GM23338 (cell line): ENCODE data around the gene RAB39A. TPM values are rescaled to one million over a fixed set of nuclear protein-coding genes. Genes with fewer than 3 reads are reported as not detected.

Experiments used
- ATAC-seq: fragments of 200-7000 bp; cut with Tn5 transposase; 3 replicates; pipeline ENCODE4 v1.9.1; 2020
- DNase-seq: peaks from one replicate; pipeline ENCODE4 v3.0.0-alpha.2; 2015; ENCODE audit warnings: low spot score
- H2AFZ ChIP-seq: fragments of 200-600 bp; sonication (generic); 2 replicates; pipeline ENCODE4 v1.8.0; 2016; ENCODE audit warnings: antibody characterized with exemption, mild to moderate bottlenecking, moderate library complexity
- H3F3A ChIP-seq: fragments of 200-600 bp; sonication (generic); replicated peaks from 2 replicates; pipeline ENCODE4 v1.8.0; 2017; ENCODE audit warnings: antibody characterized with exemption, mixed run types, low read depth
- H3K27ac ChIP-seq: fragments of 200-600 bp; sonication (generic); 2 replicates; pipeline ENCODE4 v1.6.1; 2016; ENCODE audit warnings: low read depth
- H3K27me3 ChIP-seq: fragments of 200-600 bp; sonication (generic); 2 replicates; pipeline ENCODE4 v1.8.0; 2016; ENCODE audit warnings: mild to moderate bottlenecking, mixed run types, moderate library complexity; ENCODE audit not compliant: insufficient read depth
- H3K36me3 ChIP-seq: fragments of 200-600 bp; sonication (generic); 2 replicates; pipeline ENCODE4 v1.8.0; 2016; ENCODE audit warnings: mild to moderate bottlenecking; ENCODE audit not compliant: insufficient read depth
- H3K4me1 ChIP-seq: fragments of 200-600 bp; sonication (generic); 2 replicates; pipeline ENCODE4 v1.8.0; 2016; ENCODE audit warnings: mild to moderate bottlenecking, moderate library complexity; ENCODE audit not compliant: insufficient read depth
- H3K4me2 ChIP-seq: fragments of 200-600 bp; sonication (generic); 2 replicates; pipeline ENCODE4 v1.7.1; 2017; ENCODE audit warnings: mixed run types
- H3K4me3 ChIP-seq: fragments of 200-600 bp; sonication (generic); 2 replicates; pipeline ENCODE4 v1.6.1; 2016; ENCODE audit warnings: mixed run types
- H3K79me2 ChIP-seq: fragments of 200-600 bp; sonication (generic); replicated peaks from 2 replicates; pipeline ENCODE4 v1.8.0; 2017; ENCODE audit warnings: mild to moderate bottlenecking; ENCODE audit not compliant: insufficient read depth
- H3K9me2 ChIP-seq: fragments of 200-600 bp; sonication (generic); 2 replicates; pipeline ENCODE4 v1.8.0; 2017; ENCODE audit not compliant: insufficient read depth
- H4K20me1 ChIP-seq: fragments of 200-600 bp; sonication (generic); replicated peaks from 2 replicates; pipeline ENCODE4 v1.8.0; 2017; ENCODE audit warnings: mild to moderate bottlenecking; ENCODE audit not compliant: insufficient read depth
- H3K27ac Mint-ChIP-seq: 2 replicates; pipeline ENCODE4 v1.8.0; 2020; ENCODE audit warnings: inconsistent platforms, mild to moderate bottlenecking, moderate library complexity, mixed read lengths
- H3K27me3 Mint-ChIP-seq: 3 replicates; pipeline ENCODE4 v1.8.0; 2022; ENCODE audit warnings: low read depth, mild to moderate bottlenecking, moderate library complexity, mixed read lengths, inconsistent platforms; ENCODE audit not compliant: insufficient read depth, poor library complexity
- H3K36me3 Mint-ChIP-seq: 3 replicates; pipeline ENCODE4 v1.8.0; 2021; ENCODE audit warnings: low read depth, mild to moderate bottlenecking, inconsistent platforms, moderate library complexity, mixed read lengths
- H3K4me1 Mint-ChIP-seq: 3 replicates; pipeline ENCODE4 v1.8.0; 2020; ENCODE audit warnings: mild to moderate bottlenecking, inconsistent platforms, mixed read lengths
- H3K4me3 Mint-ChIP-seq: 3 replicates; pipeline ENCODE4 v1.8.0; 2021; ENCODE audit warnings: moderate library complexity, mild to moderate bottlenecking, inconsistent platforms, mixed read lengths
- H3K9me3 Mint-ChIP-seq: 3 replicates; pipeline ENCODE4 v1.8.0; 2020; ENCODE audit warnings: moderate library complexity, mild to moderate bottlenecking, inconsistent platforms, mixed read lengths
- CREB1 ChIP-seq: fragments of 250-450 bp; sonication (Bioruptor Pico); IDR thresholded peaks from 2 replicates; pipeline ENCODE4 v1.5.0; 2020; ENCODE audit warnings: low read depth, mild to moderate bottlenecking, moderate library complexity
- CTCF ChIP-seq, 2 experiments: fragments of 200-600 bp in 1 of 2; sonication (generic) in 1 of 2; conservative IDR thresholded peaks; 2 replicates each; pipeline versions ENCODE4 v1.5.1 to v1.6.1; 2016 to 2017; ENCODE audit warnings: antibody characterized with exemption in 2 of 2, low read depth in 2 of 2, mild to moderate bottlenecking in 2 of 2, moderate library complexity in 1 of 2
- ETS1 ChIP-seq: IDR thresholded peaks from 2 replicates; pipeline ENCODE4 v1.6.1; 2016; ENCODE audit warnings: antibody characterized with exemption
- POLR2AphosphoS5 ChIP-seq: IDR thresholded peaks from 2 replicates; pipeline ENCODE4 v1.6.1; 2016; ENCODE audit warnings: antibody characterized with exemption, low read depth
- REST ChIP-seq: IDR thresholded peaks from one replicate; pipeline ENCODE4 v1.6.1; 2018; ENCODE audit warnings: antibody characterized with exemption; ENCODE audit not compliant: unreplicated experiment
- long read RNA-seq: library from polyadenylated mRNA; unstranded; transcript quantifications from one replicate; pipeline ENCODE4 v2.0.0, GENCODE V29; 2020; ENCODE audit not compliant: unreplicated experiment
- polyA plus RNA-seq: library from polyadenylated mRNA; unstranded; fragments of >200 nt; fragmentation: Nextera tagmentation; extraction: Ambion mirVana; gene quantifications from 2 replicates; pipeline ENCODE4 v1.2.1, GENCODE V29; 2016
- total RNA-seq: library from RNA; depleted of rRNA; stranded (reverse); fragments of >200 nt; shearing (Covaris generic); gene quantifications from 2 replicates; pipeline ENCODE4 v1.2.3, GENCODE V29; 2014; rRNA removed

Gene RAB39A
- total RNA-seq (26.3 and 32.5 TPM in 2 replicates), polyA plus RNA-seq (3.6 and 4.5 TPM in 2 replicates)
- long read RNA-seq, partial matches to known transcripts = 0 of 1 reads
- long read RNA-seq, other reads (novel, unspliced or antisense) = 0 of 1 reads

- Mint-ChIP-seq H3K27ac (peak within 1 kb of the TSS; percentile 97), H3K27me3 (peaks cover 5% of the 10 kb centered on the region)
Observed at GRCh38 chr11:107928046-107928766, at the start of gene RAB39A. RAB39A (plus strand) TSS chr11:107928448; CDS start chr11:107928569, 121 bp downstream.

More at GRCh38 chr11:107928046-107928766, at the start of gene RAB39A:
- ATAC-seq = peak; percentile 88
- Mint-ChIP-seq H3K9me3 (no peaks in the 10 kb centered on the region), H3K36me3 (no peaks in the 10 kb centered on the region), H3K4me1 (peaks cover 7% of the 10 kb centered on the region; the same call in 2 of the 3 replicates), H3K4me3 (peak within 1 kb of the TSS; percentile 94)
- no peaks in the 10 kb centered on the region for H3F3A ChIP-seq
- DNase-seq = peak; percentile 99
- peak within 1 kb of the TSS; percentile 86 for H3K4me2 ChIP-seq
- no peaks in the 10 kb centered on the region; the same call in none of the 2 replicates for H3K4me1 ChIP-seq
- TF ChIP-seq REST (peak; percentile 81), CREB1 (CRISPR knock-in tag) (peak; percentile 73), CTCF (conservative IDR thresholded peaks at IDR 0.05; ENCODE audit: low read depth in 2 of 2) (no peak), ETS1 (no peak), POLR2AphosphoS5 (peak; percentile 60)
- H4K20me1 ChIP-seq = peaks cover 13% of the 10 kb centered on the region
- H2AFZ ChIP-seq = peak within 1 kb of the TSS; percentile 99
- H3K27me3 ChIP-seq = no peaks in the 10 kb centered on the region
- no peaks in the 10 kb centered on the region for H3K36me3 ChIP-seq
- peak within 1 kb of the TSS; percentile 99 for H3K4me3 ChIP-seq
- peaks cover 43% of the 10 kb centered on the region for H3K79me2 ChIP-seq
- peak within 1 kb of the TSS; percentile 42; the same call in 1 of the 2 replicates for H3K27ac ChIP-seq
- no peaks in the 10 kb centered on the region for H3K9me2 ChIP-seq
